ENCODE data around the gene USP10. TPM values are rescaled to one million over a fixed set of nuclear protein-coding genes. Genes with fewer than 3 reads are reported as not detected.

Gene USP10
- total and polyA plus RNA-seq, 2 donors (not counting 1 experiment from before 2014, with no cell fraction given) = 48.9 to 134 TPM

DNA sequence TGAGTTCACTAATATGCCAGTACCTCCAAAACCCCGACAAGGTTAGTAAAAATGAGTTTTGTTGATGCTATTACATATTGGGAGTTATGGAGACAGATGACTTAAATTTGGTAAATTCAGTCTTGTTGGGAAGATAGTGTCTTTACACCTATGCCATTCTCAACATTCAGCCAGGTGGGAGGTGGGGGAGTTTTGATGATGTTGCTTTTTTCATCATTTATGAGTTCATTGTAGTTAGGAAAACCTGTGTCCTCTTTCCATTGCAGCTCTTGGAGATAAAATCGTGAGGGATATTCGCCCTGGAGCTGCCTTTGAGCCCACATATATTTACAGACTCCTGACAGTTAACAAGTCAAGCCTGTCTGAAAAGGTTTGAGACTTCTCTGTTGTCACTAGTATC is 60.1 kb downstream of the USP10 start:
- no CpG with 5 or more reads among the region's 3 CpGs for WGBS (ENCODE audit: insufficient coverage)
- H4K20me1 ChIP-seq (ENCODE audit: control insufficient read depth, insufficient read depth, low read length, poor library complexity, severe bottlenecking) = peaks cover 57% of the 10 kb centered on the region
- Mint-ChIP-seq H3K4me1 (peaks cover 21% of the 10 kb centered on the region), H3K27ac (no peak overlapping the region), H3K9me3 (ENCODE audit: insufficient read depth) (no peaks in the 10 kb centered on the region), H3K27me3 (no peaks in the 10 kb centered on the region), H3K4me3 (no peak overlapping the region)
- H3K4me2 ChIP-seq (replicated peaks; ENCODE audit: low read depth, low read length, poor library complexity, severe bottlenecking) = no peak overlapping the region
- ATAC-seq (ENCODE audit: low read depth) = no peak
- no peak overlapping the region for H3K27ac ChIP-seq (ENCODE audit: low read length in 2 of 2)
- H2AFZ ChIP-seq (ENCODE audit: insufficient read depth, low read depth, low read length, poor library complexity, severe bottlenecking) = no peak overlapping the region
- H3K36me3 ChIP-seq (replicated peaks in 1 of 2; ENCODE audit: control extremely low read depth in 1 of 2, control insufficient read depth in 1 of 2, extremely low read depth in 1 of 2, insufficient read depth in 2 of 2, low read length in 1 of 2) = peaks cover 0 to 66% of the 10 kb centered on the region in 2 experiments
- DNase-seq = no peak
- POLR2A ChIA-PET = interaction anchor here (0.5 kb wide), 1 partner anchor 241 kb away, joined by 9 read pairs; no protein-coding TSS in a partner anchor
- H3K79me2 ChIP-seq (ENCODE audit: control insufficient read depth, insufficient read depth, low read length) = peaks cover 44% of the 10 kb centered on the region
- no peak overlapping the region for H3K4me3 ChIP-seq (ENCODE audit: control extremely low read depth in 1 of 5, extremely low read depth in 1 of 5, insufficient read depth in 1 of 5, low read depth in 2 of 5, low read length in 4 of 5)
- H3K9ac ChIP-seq (ENCODE audit: low read length) = no peak overlapping the region
- CTCF ChIA-PET = interaction anchor here (3.1 to 3.3 kb wide), 2 partner anchors 21 to 193 kb away, joined by 11 to 20 read pairs; no protein-coding TSS in a partner anchor
- intact Hi-C loops (cut with micrococcal nuclease) = no loop called here
- no peaks in the 10 kb centered on the region for H3K27me3 ChIP-seq (replicated peaks in 1 of 4; ENCODE audit: control extremely low read depth in 1 of 4, control insufficient read depth in 3 of 4, insufficient read depth in 4 of 4, low read length in 3 of 4)
- H3K4me1 ChIP-seq (ENCODE audit: control insufficient read depth in 2 of 2, insufficient read depth in 2 of 2, low read length in 2 of 2) = peaks cover 4 to 9% of the 10 kb centered on the region in 2 donors
- no peak for TF ChIP-seq EZH2 (IDR thresholded peaks at IDR 0.05; ENCODE audit: borderline replicate concordance, insufficient read depth, low read depth, low read length, poor library complexity, severe bottlenecking)
- TF ChIP-seq, protein P1, sequence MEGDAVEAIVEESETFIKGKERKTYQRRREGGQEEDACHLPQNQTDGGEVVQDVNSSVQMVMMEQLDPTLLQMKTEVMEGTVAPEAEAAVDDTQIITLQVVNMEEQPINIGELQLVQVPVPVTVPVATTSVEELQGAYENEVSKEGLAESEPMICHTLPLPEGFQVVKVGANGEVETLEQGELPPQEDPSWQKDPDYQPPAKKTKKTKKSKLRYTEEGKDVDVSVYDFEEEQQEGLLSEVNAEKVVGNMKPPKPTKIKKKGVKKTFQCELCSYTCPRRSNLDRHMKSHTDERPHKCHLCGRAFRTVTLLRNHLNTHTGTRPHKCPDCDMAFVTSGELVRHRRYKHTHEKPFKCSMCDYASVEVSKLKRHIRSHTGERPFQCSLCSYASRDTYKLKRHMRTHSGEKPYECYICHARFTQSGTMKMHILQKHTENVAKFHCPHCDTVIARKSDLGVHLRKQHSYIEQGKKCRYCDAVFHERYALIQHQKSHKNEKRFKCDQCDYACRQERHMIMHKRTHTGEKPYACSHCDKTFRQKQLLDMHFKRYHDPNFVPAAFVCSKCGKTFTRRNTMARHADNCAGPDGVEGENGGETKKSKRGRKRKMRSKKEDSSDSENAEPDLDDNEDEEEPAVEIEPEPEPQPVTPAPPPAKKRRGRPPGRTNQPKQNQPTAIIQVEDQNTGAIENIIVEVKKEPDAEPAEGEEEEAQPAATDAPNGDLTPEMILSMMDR (IDR thresholded peaks at IDR 0.05) = no peak
- no peaks in the 10 kb centered on the region for H3K9me3 ChIP-seq (ENCODE audit: control extremely low read depth in 1 of 3, control insufficient read depth in 2 of 3, insufficient read depth in 1 of 3, low read length in 2 of 3)

DNA sequence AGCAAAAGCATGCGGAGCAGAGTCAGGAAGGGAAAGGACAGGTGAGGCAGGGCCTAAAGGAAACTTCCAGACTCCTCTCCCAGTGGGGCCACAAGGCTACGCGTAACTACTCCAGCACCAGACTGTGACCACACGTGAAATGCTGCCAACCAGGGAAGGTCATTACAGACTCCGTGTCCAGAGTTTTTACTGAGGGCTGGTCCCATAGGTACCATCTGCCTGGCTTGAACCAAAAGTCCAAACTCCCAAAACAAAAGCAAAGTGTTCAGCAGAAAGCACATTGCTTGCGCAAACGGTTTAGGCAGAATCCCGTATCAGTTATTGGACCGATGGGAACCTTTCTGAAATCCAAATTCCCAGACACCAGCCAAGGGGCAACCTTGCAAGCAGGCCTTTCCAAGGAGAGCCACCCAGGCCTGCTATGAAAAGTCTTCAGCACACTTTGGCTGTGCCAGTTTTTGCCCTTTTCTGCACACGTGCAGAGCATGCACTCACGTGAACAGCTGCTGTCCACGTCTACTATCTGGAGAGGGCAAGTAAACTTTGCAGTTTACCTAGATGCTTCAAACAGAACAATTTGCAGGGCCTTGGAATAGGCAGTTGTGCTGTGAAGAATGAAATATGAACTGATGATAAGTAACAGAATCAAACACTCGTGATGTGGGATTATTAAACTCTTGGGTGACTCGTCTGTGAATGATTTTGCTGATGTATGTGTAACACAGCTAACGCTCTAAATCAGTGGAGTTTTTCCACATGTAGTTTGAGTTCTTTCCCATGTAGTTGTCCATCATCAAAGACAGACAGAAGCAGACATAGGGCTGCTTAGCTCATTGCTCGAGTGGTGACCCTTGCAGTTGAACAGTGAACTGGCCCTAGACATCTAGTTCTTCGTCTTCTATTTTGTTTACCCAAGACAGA is 61.9 kb downstream of the USP10 start:
- Mint-ChIP-seq H3K9me3 (ENCODE audit: insufficient read depth) (no peaks in the 10 kb centered on the region), H3K4me1 (peaks cover 12% of the 10 kb centered on the region), H3K4me3 (no peak overlapping the region), H3K27ac (no peak overlapping the region), H3K27me3 (no peaks in the 10 kb centered on the region)
- Histone ChIP-seq H3K9ac (ENCODE audit: low read length) (no peak overlapping the region), H3K27me3 (replicated peaks in 1 of 4; ENCODE audit: control extremely low read depth in 1 of 4, control insufficient read depth in 3 of 4, insufficient read depth in 4 of 4, low read length in 3 of 4) (no peaks in the 10 kb centered on the region), H3K4me2 (replicated peaks; ENCODE audit: low read depth, low read length, poor library complexity, severe bottlenecking) (no peak overlapping the region), H4K20me1 (ENCODE audit: control insufficient read depth, insufficient read depth, low read length, poor library complexity, severe bottlenecking) (peaks cover 39% of the 10 kb centered on the region), H3K4me1 (ENCODE audit: control insufficient read depth in 2 of 2, insufficient read depth in 2 of 2, low read length in 2 of 2) (peaks cover 0 to 7% of the 10 kb centered on the region in 2 donors), H3K79me2 (ENCODE audit: control insufficient read depth, insufficient read depth, low read length) (peaks cover 26% of the 10 kb centered on the region), H3K9me3 (ENCODE audit: control extremely low read depth in 1 of 3, control insufficient read depth in 2 of 3, insufficient read depth in 1 of 3, low read length in 2 of 3) (no peaks in the 10 kb centered on the region), H2AFZ (ENCODE audit: insufficient read depth, low read depth, low read length, poor library complexity, severe bottlenecking) (no peak overlapping the region), H3K4me3 (ENCODE audit: control extremely low read depth in 1 of 5, extremely low read depth in 1 of 5, insufficient read depth in 1 of 5, low read depth in 2 of 5, low read length in 4 of 5) (no peak overlapping the region), H3K27ac (ENCODE audit: low read length in 2 of 2) (no peak overlapping the region), H3K36me3 (replicated peaks in 1 of 2; ENCODE audit: control extremely low read depth in 1 of 2, control insufficient read depth in 1 of 2, extremely low read depth in 1 of 2, insufficient read depth in 2 of 2, low read length in 1 of 2) (peaks cover 0 to 78% of the 10 kb centered on the region in 2 experiments)
- TF ChIP-seq, protein P1 (IDR thresholded peaks at IDR 0.05) = no peak
- no peak for TF ChIP-seq EZH2 (IDR thresholded peaks at IDR 0.05; ENCODE audit: borderline replicate concordance, insufficient read depth, low read depth, low read length, poor library complexity, severe bottlenecking)
- intact Hi-C loops (cut with micrococcal nuclease) = no loop called here
- no peak for DNase-seq
- no peak for ATAC-seq (ENCODE audit: low read depth)
- POLR2A ChIA-PET = no interaction called here
- CTCF ChIA-PET = interaction anchor here (3.1 kb wide), 1 partner anchor 191 kb away, joined by 20 read pairs; no protein-coding TSS in a partner anchor
- 96% methylated on average over 15 of the region's 17 CpGs for WGBS (ENCODE audit: insufficient coverage)

Data from B cell (primary cell).